Measurements from ENCODE around the gene NCLN.

Gene NCLN

DNA sequence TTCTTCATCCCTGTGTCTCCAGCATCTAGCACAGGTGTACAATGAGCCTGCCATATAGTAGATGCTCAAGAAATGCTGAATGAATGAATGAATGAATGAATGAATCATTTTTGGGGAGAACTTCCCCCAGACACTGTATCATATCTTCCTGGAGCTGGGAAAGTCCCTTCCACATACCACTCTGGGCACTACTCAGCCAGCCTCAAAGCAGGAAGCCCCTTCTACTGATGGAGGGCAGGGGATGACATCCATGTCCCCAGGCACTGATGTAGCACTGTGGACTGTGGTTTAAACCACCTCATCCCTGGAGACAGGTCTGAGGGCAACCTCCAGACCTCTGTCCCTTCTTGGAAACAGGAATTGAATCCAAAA, 45.1 kb upstream of the NCLN start:
- H3K4me3 ChIP-seq (ENCODE audit: low read depth, low read length): no peak overlapping the region
- TF ChIP-seq, protein P1, sequence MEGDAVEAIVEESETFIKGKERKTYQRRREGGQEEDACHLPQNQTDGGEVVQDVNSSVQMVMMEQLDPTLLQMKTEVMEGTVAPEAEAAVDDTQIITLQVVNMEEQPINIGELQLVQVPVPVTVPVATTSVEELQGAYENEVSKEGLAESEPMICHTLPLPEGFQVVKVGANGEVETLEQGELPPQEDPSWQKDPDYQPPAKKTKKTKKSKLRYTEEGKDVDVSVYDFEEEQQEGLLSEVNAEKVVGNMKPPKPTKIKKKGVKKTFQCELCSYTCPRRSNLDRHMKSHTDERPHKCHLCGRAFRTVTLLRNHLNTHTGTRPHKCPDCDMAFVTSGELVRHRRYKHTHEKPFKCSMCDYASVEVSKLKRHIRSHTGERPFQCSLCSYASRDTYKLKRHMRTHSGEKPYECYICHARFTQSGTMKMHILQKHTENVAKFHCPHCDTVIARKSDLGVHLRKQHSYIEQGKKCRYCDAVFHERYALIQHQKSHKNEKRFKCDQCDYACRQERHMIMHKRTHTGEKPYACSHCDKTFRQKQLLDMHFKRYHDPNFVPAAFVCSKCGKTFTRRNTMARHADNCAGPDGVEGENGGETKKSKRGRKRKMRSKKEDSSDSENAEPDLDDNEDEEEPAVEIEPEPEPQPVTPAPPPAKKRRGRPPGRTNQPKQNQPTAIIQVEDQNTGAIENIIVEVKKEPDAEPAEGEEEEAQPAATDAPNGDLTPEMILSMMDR (IDR thresholded peaks at IDR 0.05; ENCODE audit: low read depth, low read length): no peak
- no peak overlapping the region for H3K27ac ChIP-seq
- DNase-seq: no peak
- H3K27me3 ChIP-seq (ENCODE audit: insufficient read depth, low read depth, severe bottlenecking): no peaks in the 10 kb centered on the region
- no peaks in the 10 kb centered on the region for H3K36me3 ChIP-seq
- H3K9me3 ChIP-seq (ENCODE audit: severe bottlenecking): peaks cover 2% of the 10 kb centered on the region

DNA sequence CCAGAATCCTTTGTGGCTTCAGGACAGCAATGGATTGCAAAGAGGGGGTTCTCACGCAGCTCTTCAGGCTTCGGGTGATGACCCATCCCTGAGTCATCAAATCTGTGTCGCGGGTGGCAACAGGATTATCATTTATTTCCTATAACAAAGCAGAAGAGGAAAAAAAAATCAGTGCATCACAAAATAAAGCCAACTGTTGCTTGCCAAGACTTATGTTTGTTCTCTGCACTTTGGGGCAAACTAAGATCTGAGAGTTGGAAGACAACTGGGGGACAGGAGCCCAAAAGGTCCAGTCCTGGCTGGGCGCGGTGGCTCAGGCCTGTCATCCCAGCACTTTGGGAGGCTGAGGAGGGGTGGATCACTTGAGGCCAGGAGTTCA, 43.4 kb upstream of the NCLN start:
- no peak for DNase-seq
- Histone ChIP-seq H3K9me3 (ENCODE audit: severe bottlenecking) (peaks cover 2% of the 10 kb centered on the region), H3K36me3 (no peaks in the 10 kb centered on the region), H3K4me3 (ENCODE audit: low read depth, low read length) (no peak overlapping the region), H3K27me3 (ENCODE audit: insufficient read depth, low read depth, severe bottlenecking) (no peaks in the 10 kb centered on the region), H3K27ac (no peak overlapping the region)
- TF ChIP-seq, protein P1 (IDR thresholded peaks at IDR 0.05; ENCODE audit: low read depth, low read length): no peak

DNA sequence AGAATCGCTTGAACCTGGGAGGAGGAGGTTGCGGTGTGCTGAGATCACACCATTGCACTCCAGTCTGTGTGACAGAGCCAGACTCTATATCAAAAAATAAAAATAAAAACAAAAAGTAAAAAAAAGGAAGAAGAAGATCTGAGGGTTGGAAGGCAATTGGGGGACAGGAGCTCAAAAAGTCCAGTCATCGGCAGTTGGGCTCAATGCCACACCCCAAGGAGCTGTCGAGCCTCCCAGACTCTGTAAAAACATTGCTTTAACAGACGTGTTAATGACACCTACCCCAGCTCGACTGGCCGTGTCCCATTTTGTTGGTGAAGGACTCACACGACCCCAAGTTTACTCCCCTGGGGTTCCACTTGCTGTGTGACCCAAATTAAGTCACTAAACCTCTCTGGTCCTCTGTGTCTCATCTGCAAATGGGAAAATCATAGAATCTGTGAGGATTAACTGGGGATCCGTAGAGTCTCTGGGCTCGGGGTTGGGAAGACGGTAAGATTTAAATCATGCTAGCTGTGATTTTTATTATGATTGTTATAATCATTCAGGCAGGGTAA, 42.9 kb upstream of the NCLN start:
- peaks cover 2% of the 10 kb centered on the region for H3K9me3 ChIP-seq (ENCODE audit: severe bottlenecking)
- no peak for DNase-seq
- no peaks in the 10 kb centered on the region for H3K36me3 ChIP-seq
- H3K4me3 ChIP-seq (ENCODE audit: low read depth, low read length): no peak overlapping the region
- no peaks in the 10 kb centered on the region for H3K27me3 ChIP-seq (ENCODE audit: insufficient read depth, low read depth, severe bottlenecking)
- no peak overlapping the region for H3K27ac ChIP-seq
- TF ChIP-seq, protein P1 (IDR thresholded peaks at IDR 0.05; ENCODE audit: low read depth, low read length): no peak

DNA sequence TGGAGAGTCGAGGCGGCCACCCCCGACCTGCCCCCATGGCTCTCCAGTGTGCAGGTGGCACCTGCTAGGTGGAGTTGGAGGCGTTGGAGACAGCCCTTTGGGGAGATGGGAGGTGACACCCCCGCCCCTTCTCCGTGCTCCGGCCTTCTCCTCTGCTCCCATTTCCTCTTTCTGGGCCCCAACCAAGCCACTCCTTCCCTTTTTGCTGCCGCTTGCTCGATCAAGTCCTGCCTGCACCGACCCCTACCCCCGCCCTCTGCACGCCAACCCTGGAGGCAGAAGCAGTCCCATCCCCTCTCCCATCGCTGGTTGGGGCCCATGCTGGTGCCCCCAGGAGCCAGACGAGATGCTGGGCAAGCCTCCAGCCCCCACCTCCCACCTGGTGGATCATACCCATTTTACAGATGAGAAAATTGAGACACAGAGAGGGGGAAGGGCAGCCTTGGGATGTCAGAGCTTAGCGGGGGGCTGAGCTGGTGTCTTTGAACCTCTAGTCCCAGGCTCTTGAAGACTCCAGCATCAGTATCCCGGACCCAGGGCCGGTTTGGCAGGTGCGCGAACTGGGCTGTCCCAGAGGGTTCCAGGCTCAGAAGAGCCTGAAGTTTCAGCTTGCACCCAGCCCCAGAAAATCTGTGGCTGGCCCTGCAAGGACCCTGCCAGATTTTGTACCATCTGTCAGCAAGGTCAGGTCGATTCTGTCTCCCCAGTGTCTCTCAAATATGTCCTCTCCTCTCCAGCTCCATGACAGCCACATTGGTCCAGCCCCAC, 39.6 kb upstream of the NCLN start:
- Histone ChIP-seq H3K27me3 (ENCODE audit: insufficient read depth, low read depth, severe bottlenecking) (no peaks in the 10 kb centered on the region), H3K36me3 (no peaks in the 10 kb centered on the region), H3K27ac (no peak overlapping the region), H3K9me3 (ENCODE audit: severe bottlenecking) (no peaks in the 10 kb centered on the region), H3K4me3 (ENCODE audit: low read depth, low read length) (no peak overlapping the region)
- TF ChIP-seq, protein P1 (IDR thresholded peaks at IDR 0.05; ENCODE audit: low read depth, low read length): no peak
- no peak for DNase-seq

DNA sequence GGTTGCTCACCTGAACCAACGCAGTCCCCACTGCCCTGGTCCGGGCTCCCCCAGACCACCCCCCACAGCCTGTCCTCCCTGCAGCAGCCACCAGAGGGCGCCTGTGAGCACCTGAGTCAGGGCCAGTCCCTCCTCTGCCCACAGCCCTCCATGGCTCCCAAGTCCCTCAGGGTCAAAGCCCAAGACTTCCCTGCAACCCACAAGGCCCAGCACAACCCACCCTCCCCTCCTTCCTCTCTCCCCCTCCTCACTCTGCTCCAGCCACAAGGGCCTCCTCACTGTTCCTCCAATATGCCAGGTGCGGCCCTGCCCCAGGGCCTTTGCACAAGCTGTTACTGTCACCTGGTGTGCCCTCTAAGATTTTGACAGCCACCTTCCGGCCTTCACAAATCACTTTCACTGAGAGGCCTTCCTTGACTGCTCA, 39.0 kb upstream of the NCLN start:
- no peak overlapping the region for H3K4me3 ChIP-seq (ENCODE audit: low read depth, low read length)
- H3K27ac ChIP-seq: no peak overlapping the region
- H3K27me3 ChIP-seq (ENCODE audit: insufficient read depth, low read depth, severe bottlenecking): no peaks in the 10 kb centered on the region
- TF ChIP-seq, protein P1 (IDR thresholded peaks at IDR 0.05; ENCODE audit: low read depth, low read length): peak; percentile 96
- no peaks in the 10 kb centered on the region for H3K36me3 ChIP-seq
- no peaks in the 10 kb centered on the region for H3K9me3 ChIP-seq (ENCODE audit: severe bottlenecking)
- peak; percentile 63 for DNase-seq
